Neural cell (in vitro differentiated cells): ENCODE measurements around the gene DPY30.

Experiments
- CTCF ChIP-seq: fragments of 450-650 bp; IDR thresholded peaks from 2 replicates; pipeline ENCODE4 v1.5.1; 2014; ENCODE audit warnings: antibody characterized with exemption, mild to moderate bottlenecking, moderate library complexity; ENCODE audit not compliant: poor library complexity, severe bottlenecking
- EZH2 ChIP-seq: fragments of 200-600, 300-800 bp; shearing (Covaris generic), sonication (generic); IDR thresholded peaks from 2 replicates; pipeline ENCODE4 v1.6.1; 2014; ENCODE audit warnings: antibody characterized with exemption, low read length, borderline replicate concordance, mild to moderate bottlenecking; ENCODE audit not compliant: insufficient read depth, poor library complexity, severe bottlenecking
- POLR2AphosphoS5 ChIP-seq: IDR thresholded peaks from 2 replicates; pipeline ENCODE4 v1.6.1; 2012
- REST ChIP-seq: IDR thresholded peaks from 2 replicates; pipeline ENCODE4 v1.6.1; 2012; ENCODE audit warnings: borderline replicate concordance
- TAF1 ChIP-seq: IDR thresholded peaks from 2 replicates; pipeline ENCODE4 v1.6.1; 2012; ENCODE audit warnings: low read depth

- TF ChIP-seq POLR2AphosphoS5 (no peak), EZH2 (no peak), CTCF (no peak), REST (no peak), TAF1 (no peak)
Measured at GRCh38 chr2:31999438-31999837, 40.2 kb downstream of the DPY30 start.
